HG02852 (cell line): ENCODE results near the gene ATP4B.

Experiments used
- ATAC-seq: cut with Tn5 transposase; IDR thresholded peaks from one replicate; pipeline ENCODE4 v1.9.1; 2021; ENCODE audit warnings: mild to moderate bottlenecking, moderate library complexity; ENCODE audit not compliant: unreplicated experiment

Gene ATP4B

GRCh38 chr13:113657851-113658741 is at the start of gene ATP4B:
ATP4B (minus strand) TSS chr13:113658198; CDS start chr13:113658144, 54 bp downstream.
- ATAC-seq, result no peak

- no peak for ATAC-seq
Observed at GRCh38 chr13:113672002-113672651, 14.1 kb upstream of the ATP4B start.

GRCh38 chr13:113671066-113672001 is 13.3 kb upstream of the ATP4B start:
- no peak for ATAC-seq

- no peak for ATAC-seq
Observed at GRCh38 chr13:113670541-113670940, 12.5 kb upstream of the ATP4B start.

GRCh38 chr13:113669755-113670341 is 11.8 kb upstream of the ATP4B start:
- no peak for ATAC-seq

- no peak for ATAC-seq
Observed at GRCh38 chr13:113669231-113669754, 11.3 kb upstream of the ATP4B start.

GRCh38 chr13:113668491-113668971 is 10.5 kb upstream of the ATP4B start:
- ATAC-seq, result no peak

GRCh38 chr13:113667771-113668490 is 9.9 kb upstream of the ATP4B start:
- ATAC-seq, result no peak

GRCh38 chr13:113666951-113667701 is 9.1 kb upstream of the ATP4B start, which contains the start of gene GRK1:
GRK1 (plus strand) TSS chr13:113667219; CDS start chr13:113667387, 168 bp downstream.
- no peak for ATAC-seq

- ATAC-seq, result no peak
Observed at GRCh38 chr13:113666329-113666670, 8.3 kb upstream of the ATP4B start.

- no peak for ATAC-seq
Observed at GRCh38 chr13:113665597-113666328, 7.8 kb upstream of the ATP4B start.

GRCh38 chr13:113664751-113665596 is 7.0 kb upstream of the ATP4B start:
- ATAC-seq, result no peak

- no peak for ATAC-seq
Observed at GRCh38 chr13:113663934-113664333, 5.9 kb upstream of the ATP4B start.

- no peak for ATAC-seq
Observed at GRCh38 chr13:113661509-113661908, 3.5 kb upstream of the ATP4B start.

- no peak for ATAC-seq
Observed at GRCh38 chr13:113660066-113660465, 2.1 kb upstream of the ATP4B start.

GRCh38 chr13:113659337-113659736 is 1.3 kb upstream of the ATP4B start:
- no peak for ATAC-seq

- ATAC-seq, result no peak
Observed at GRCh38 chr13:113658836-113659235, 838 bp upstream of the ATP4B start.
